ENCODE measurements around the gene COP1. TPM values are rescaled to one million over a fixed set of nuclear protein-coding genes. Genes with fewer than 3 reads are reported as not detected.

Gene COP1
- total and polyA plus RNA-seq, 2 donors (not counting 3 experiments of a cell fraction or from before 2014, with no cell fraction given) = 16.5 to 40.9 TPM

- peaks cover 2% of the 10 kb centered on the region for H4K20me1 ChIP-seq (replicated peaks; ENCODE audit: control insufficient read depth, extremely low read depth, insufficient read depth, low read length)
- H3K27me3 ChIP-seq (ENCODE audit: control insufficient read depth in 2 of 2, insufficient read depth in 2 of 2, low read length in 2 of 2) = no peaks in the 10 kb centered on the region
- intact Hi-C loops (cut with micrococcal nuclease) (no loop called here), dilution Hi-C loops (cut with MboI; ENCODE audit: extremely low pct_ligation_motif_present, low sequenced_read_pairs) (no loop called here)
- H3K4me3 ChIP-seq (replicated peaks in 1 of 3; ENCODE audit: insufficient read depth in 1 of 3, low read depth in 1 of 3, low read length in 3 of 3) = no peak overlapping the region
- TF ChIP-seq JUN (IDR thresholded peaks at IDR 0.05; ENCODE audit: borderline replicate concordance, insufficient read depth, insufficient read length, low read depth) = no peak
- TF ChIP-seq FOS (IDR thresholded peaks at IDR 0.05; ENCODE audit: borderline replicate concordance, insufficient read depth, low read length) = no peak
- no peak for TF ChIP-seq MYC (IDR thresholded peaks at IDR 0.05; ENCODE audit: low read depth, low read length)
- no peak for TF ChIP-seq POLR2AphosphoS5 (IDR thresholded peaks at IDR 0.05; ENCODE audit: insufficient read depth, low read depth, low read length)
- no peak for TF ChIP-seq CTCF (IDR thresholded peaks at IDR 0.05; ENCODE audit: extremely low read depth in 1 of 2, insufficient read depth in 1 of 2, low read depth in 1 of 2, low read length in 2 of 2)
- no peak for TF ChIP-seq MAX (IDR thresholded peaks at IDR 0.05; ENCODE audit: insufficient read depth, insufficient read length)
- no peak for TF ChIP-seq GATA2 (IDR thresholded peaks at IDR 0.05; ENCODE audit: insufficient read depth, insufficient read length, low read depth, low read length)
- TF ChIP-seq POLR2A (IDR thresholded peaks at IDR 0.05; ENCODE audit: low read depth, low read length) = no peak
- TF ChIP-seq EZH2 (IDR thresholded peaks at IDR 0.05; ENCODE audit: borderline replicate concordance, low read depth, low read length, severe bottlenecking) = no peak
- no peaks in the 10 kb centered on the region for H3K36me3 ChIP-seq (ENCODE audit: control insufficient read depth in 2 of 2, extremely low read depth in 1 of 2, insufficient read depth in 2 of 2, low read length in 2 of 2)
- FAIRE-seq (no peak), DNase-seq (ENCODE audit: low read depth, low spot score) (no peak)
- no peaks in the 10 kb centered on the region for H3K4me1 ChIP-seq (ENCODE audit: control insufficient read depth, extremely low read depth, insufficient read depth, low read length)
- H3K9me1 ChIP-seq (replicated peaks; ENCODE audit: control insufficient read depth, extremely low read depth, insufficient read depth, low read length) = no peaks in the 10 kb centered on the region
- CTCF ChIA-PET = no interaction called here
- BruUV-seq (replicated peaks) = no TSS peak
- H3K9ac ChIP-seq (replicated peaks; ENCODE audit: extremely low read depth, insufficient read depth, low read length) = no peak overlapping the region
- no peak overlapping the region for H3K4me2 ChIP-seq (ENCODE audit: insufficient read depth, low read length)
- POLR2A ChIA-PET = no interaction called here
- peaks cover 63% of the 10 kb centered on the region for H3K79me2 ChIP-seq (ENCODE audit: control insufficient read depth, insufficient read depth, low read length)
- no peak overlapping the region for H3K27ac ChIP-seq (ENCODE audit: insufficient read depth, low read depth, low read length)
- no peaks in the 10 kb centered on the region for H3K9me3 ChIP-seq (replicated peaks; ENCODE audit: control insufficient read depth, insufficient read depth, low read length)
- H2AFZ ChIP-seq (ENCODE audit: low read depth, low read length) = no peak overlapping the region
Measured at GRCh38 chr1:176157995-176158394, 49.1 kb downstream of the COP1 start.

Measured in endothelial cell of umbilical vein (primary cell).